Right forelimb (tissue), 1 donor: Measurements from ENCODE around the gene DCBLD1.
"Not testable (repeated sequence)": the region's sequence is repeated elsewhere in the genome, so short reads cannot be mapped to it uniquely, and the experiment has no call there.

Experiments
- DNase-seq: peaks from one replicate; pipeline ENCODE4 v3.0.0-alpha.2; 2018

The DCBLD1 gene

GRCh38 chr6:117503211-117503610, 20.7 kb downstream of the DCBLD1 start:
- DNase-seq, result no peak

GRCh38 chr6:117504478-117505144, 22.1 kb downstream of the DCBLD1 start:
- DNase-seq, result no peak

- no peak for DNase-seq
These were observed 22.8 kb downstream of the DCBLD1 start for GRCh38 chr6:117505311-117505710.

- DNase-seq, result no peak
These were observed 23.8 kb downstream of the DCBLD1 start for GRCh38 chr6:117506180-117506835.

- no peak for DNase-seq
These were observed 24.4 kb downstream of the DCBLD1 start for GRCh38 chr6:117506907-117507306.

- no peak for DNase-seq
These were observed 26.0 kb downstream of the DCBLD1 start for GRCh38 chr6:117508450-117508971.

GRCh38 chr6:117509021-117509420, 26.5 kb downstream of the DCBLD1 start:
- no peak for DNase-seq

- no peak for DNase-seq
These were observed 29.8 kb downstream of the DCBLD1 start for GRCh38 chr6:117512056-117512828.

- no peak for DNase-seq
These were observed 30.6 kb downstream of the DCBLD1 start for GRCh38 chr6:117512987-117513573.

GRCh38 chr6:117513778-117514365, 31.4 kb downstream of the DCBLD1 start:
- no peak for DNase-seq

- DNase-seq, result no peak
These were observed 32.2 kb downstream of the DCBLD1 start for GRCh38 chr6:117514655-117515054.

- no peak for DNase-seq
These were observed 32.9 kb downstream of the DCBLD1 start for GRCh38 chr6:117515326-117515725.

GRCh38 chr6:117517995-117518394, 35.5 kb downstream of the DCBLD1 start:
- DNase-seq, result not testable (repeated sequence)

- no peak for DNase-seq
These were observed 36.4 kb downstream of the DCBLD1 start for GRCh38 chr6:117518870-117519269.

GRCh38 chr6:117520603-117521395, 38.3 kb downstream of the DCBLD1 start:
- DNase-seq, result no peak

GRCh38 chr6:117521791-117522502, 39.5 kb downstream of the DCBLD1 start:
- DNase-seq, result no peak

GRCh38 chr6:117525607-117526006, 43.1 kb downstream of the DCBLD1 start:
- DNase-seq, result no peak

GRCh38 chr6:117530467-117531242, 48.2 kb downstream of the DCBLD1 start:
- DNase-seq, result no peak

- no peak for DNase-seq
These were observed 48.9 kb downstream of the DCBLD1 start for GRCh38 chr6:117531346-117531745.
